ENCODE data around the gene ISG20.
A peak's percentile ranks its signal among the peaks of the same experiment; 100 is the strongest.
"Not testable (repeated sequence)": the region's sequence is repeated elsewhere in the genome, so short reads cannot be mapped to it uniquely, and the experiment has no call there.

The ISG20 gene

GRCh38 chr15:88637436-88637835 lies 1.4 kb upstream of the ISG20 start:
- no peak for DNase-seq

GRCh38 chr15:88637841-88638625 lies 783 bp upstream of the ISG20 start:
- DNase-seq = no peak

GRCh38 chr15:88641959-88642452 lies 3.2 kb downstream of the ISG20 start:
- DNase-seq = no peak

GRCh38 chr15:88642514-88642913 lies 3.7 kb downstream of the ISG20 start:
- DNase-seq = not testable (repeated sequence)

GRCh38 chr15:88644741-88645140 lies 5.9 kb downstream of the ISG20 start:
- no peak for DNase-seq

- DNase-seq = no peak
Measured at GRCh38 chr15:88645171-88646087, 6.6 kb downstream of the ISG20 start.

- DNase-seq = no peak
Measured at GRCh38 chr15:88646088-88646405, 7.2 kb downstream of the ISG20 start.

GRCh38 chr15:88646951-88647350 lies 8.1 kb downstream of the ISG20 start:
- no peak for DNase-seq

- no peak for DNase-seq
Measured at GRCh38 chr15:88647351-88648105, 8.7 kb downstream of the ISG20 start.

- no peak for DNase-seq
Measured at GRCh38 chr15:88648357-88649214, 9.8 kb downstream of the ISG20 start.

GRCh38 chr15:88649286-88649733 lies 10.5 kb downstream of the ISG20 start:
- peak; percentile 39 for DNase-seq

GRCh38 chr15:88649753-88650551 lies 11.1 kb downstream of the ISG20 start:
- DNase-seq = no peak

GRCh38 chr15:88650556-88650955 lies 11.7 kb downstream of the ISG20 start:
- no peak for DNase-seq

- no peak for DNase-seq
Measured at GRCh38 chr15:88651136-88651732, 12.4 kb downstream of the ISG20 start.

GRCh38 chr15:88651971-88652370 lies 13.2 kb downstream of the ISG20 start:
- DNase-seq = no peak

GRCh38 chr15:88652456-88653199 lies 13.8 kb downstream of the ISG20 start:
- no peak for DNase-seq

- no peak for DNase-seq
Measured at GRCh38 chr15:88653200-88654064, 14.6 kb downstream of the ISG20 start.

- DNase-seq = no peak
Measured at GRCh38 chr15:88654430-88655102, 15.8 kb downstream of the ISG20 start.
